Measurements from ENCODE around the gene FHIT.

FHIT gene

GRCh38 chr3:60307562-60308199 lies 943.6 kb downstream of the FHIT start:
- DNase-seq: no peak

GRCh38 chr3:60304112-60304511 lies 947.1 kb downstream of the FHIT start:
- DNase-seq: no peak

DNA sequence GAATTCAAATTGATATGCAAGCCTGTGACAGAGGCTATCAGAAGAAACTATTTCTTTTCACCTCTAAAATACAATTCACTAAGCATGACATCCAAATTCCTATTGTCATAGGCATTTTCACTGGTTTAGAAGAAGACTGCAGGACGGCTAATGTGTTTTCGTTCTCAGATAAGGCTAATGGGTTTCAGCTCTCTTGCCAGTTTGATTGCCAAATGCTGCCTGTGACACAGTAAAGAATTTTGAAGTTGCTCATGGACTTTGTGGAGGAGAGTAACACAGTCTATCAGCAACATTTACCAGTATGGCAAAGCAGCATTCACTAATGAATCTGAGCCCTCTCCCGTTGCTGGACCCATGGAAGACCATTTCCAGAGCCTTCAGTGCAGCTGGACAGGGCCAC lies 948.1 kb downstream of the FHIT start:
- DNase-seq: no peak

GRCh38 chr3:60301142-60301541 lies 950.1 kb downstream of the FHIT start:
- DNase-seq: no peak

DNA sequence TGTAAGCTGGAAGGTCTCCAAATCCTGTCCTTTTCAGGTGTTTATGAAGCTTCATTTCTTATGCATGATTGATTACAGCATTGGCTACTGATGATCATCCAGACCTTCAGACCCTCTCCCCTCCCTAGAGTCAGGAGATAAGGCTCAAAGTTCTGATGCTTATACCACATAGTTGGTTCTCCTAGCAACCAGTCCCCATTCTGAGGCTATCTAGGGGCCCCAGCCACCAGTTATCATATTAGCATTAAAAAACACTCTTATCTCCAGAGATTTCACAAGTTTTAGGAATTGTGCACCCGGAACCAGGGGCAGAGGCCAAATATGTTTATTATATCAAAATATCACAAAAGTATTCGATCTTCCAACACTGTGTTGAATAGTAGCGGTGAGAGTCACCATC lies 953.1 kb downstream of the FHIT start:
- no peak for DNase-seq

DNA sequence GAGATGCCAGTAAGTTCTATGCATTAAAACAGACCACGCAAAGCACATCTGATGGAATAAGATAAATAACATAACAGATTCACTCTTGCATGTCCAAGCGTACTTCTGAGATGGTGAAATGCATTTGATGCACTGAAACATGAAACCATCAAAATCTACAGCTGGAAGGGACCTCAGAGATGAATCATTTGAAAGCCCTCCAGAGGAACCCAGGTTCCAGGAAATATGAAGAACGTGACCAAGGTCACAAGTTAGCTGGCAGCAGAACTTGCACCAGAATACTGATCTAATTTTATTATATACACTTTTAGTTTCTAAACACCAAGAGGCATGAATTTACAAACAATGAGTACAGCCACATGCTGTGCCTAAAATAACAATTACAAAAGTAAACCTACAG lies 957.1 kb downstream of the FHIT start:
- no peak for DNase-seq

GRCh38 chr3:60291115-60291514 lies 960.1 kb downstream of the FHIT start:
- no peak for DNase-seq

DNA sequence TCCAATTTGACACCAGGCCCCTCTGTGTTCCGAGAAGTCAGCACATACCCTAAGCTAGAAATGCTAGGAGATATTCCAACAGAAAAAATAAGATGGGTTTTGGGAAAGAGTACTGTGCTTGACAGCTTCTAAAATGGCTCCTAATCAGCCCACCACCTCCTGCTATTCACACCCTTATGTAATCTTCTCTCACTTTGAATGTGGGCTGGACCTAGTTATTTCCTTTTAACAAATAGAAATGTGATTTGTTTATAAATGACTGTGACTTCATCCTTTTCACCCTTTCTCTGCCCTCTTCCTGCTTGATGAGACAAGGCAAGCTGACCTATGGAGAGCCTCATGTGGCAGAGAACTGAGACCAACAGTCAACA lies 961.1 kb downstream of the FHIT start:
- DNase-seq: no peak

DNA sequence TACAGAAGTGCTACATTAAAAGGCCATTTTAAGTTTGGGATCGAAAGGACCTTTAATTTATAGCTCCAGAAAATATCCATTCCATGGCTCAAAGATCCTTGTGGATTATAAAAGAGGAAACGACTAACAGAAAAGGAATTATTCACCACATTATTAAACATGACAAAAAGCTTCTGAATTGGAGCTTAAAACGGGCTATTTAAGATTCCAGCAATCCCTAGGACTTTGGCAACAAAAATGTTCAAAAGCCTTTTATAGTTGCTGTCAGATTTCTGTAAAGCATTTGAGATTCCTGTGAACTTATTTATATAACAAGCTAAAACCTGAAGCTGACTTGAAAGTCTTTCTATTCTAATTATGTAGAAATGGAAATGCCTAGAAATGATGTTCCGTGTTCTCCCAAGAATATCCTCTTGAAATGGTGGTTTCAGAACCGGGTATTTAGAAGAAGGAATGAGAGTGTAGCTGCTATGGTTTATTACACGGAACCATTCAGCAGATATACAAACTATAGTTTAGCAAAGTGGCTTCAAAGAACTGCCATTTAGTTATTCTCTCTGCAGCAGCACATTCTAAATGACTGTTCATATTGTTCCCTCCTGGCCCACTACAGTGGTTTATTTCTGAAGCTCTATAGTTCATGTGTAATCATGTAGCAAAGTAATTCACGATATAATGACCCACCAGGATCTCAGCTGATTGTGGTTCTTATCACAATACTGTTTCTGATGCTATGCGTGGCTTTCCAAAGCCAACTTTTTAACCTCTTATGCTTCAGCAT lies 961.7 kb downstream of the FHIT start:
- no peak for DNase-seq

DNA sequence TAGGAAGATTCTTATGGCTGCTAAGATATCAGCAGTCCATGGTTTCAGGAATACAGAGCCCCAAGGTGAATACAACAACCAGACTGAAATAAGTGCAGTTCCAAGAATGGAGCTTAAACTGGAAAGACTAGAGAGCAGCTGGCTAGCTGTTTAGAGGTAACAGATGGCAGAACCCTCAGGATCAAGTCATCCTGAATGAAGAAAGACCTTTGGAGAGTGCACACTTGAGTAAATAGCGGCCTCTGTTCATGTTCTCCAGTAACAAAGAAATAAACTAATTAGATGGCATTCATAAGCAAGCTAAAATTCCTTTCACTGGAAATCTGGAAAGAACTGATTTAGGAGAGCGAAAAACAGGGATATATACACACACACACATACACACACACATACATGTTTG lies 968.4 kb downstream of the FHIT start:
- DNase-seq: no peak

- DNase-seq: no peak
Observed at GRCh38 chr3:60281970-60282369, 969.3 kb downstream of the FHIT start.

DNA sequence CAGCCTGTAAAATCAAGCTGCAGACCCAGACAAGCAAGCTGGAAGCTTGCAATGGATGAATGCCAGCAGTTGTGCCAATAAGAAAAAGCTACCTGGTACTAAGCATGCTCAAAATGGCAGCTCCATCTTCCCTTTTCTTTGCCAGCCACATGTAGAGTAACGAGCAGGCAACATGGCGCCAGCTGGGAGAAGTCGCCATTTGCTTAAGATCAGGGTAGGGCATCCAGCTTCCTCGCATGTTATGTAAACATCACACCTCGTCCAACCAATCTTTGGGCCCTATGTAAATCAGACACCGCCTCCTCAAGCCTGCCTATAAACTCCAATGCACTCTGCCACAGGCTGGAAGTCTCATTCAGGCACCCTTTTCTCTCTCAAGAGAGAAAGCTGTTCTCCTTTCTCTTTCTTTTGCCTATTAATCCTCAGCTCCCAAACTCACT lies 973.9 kb downstream of the FHIT start:
- DNase-seq: no peak

DNA sequence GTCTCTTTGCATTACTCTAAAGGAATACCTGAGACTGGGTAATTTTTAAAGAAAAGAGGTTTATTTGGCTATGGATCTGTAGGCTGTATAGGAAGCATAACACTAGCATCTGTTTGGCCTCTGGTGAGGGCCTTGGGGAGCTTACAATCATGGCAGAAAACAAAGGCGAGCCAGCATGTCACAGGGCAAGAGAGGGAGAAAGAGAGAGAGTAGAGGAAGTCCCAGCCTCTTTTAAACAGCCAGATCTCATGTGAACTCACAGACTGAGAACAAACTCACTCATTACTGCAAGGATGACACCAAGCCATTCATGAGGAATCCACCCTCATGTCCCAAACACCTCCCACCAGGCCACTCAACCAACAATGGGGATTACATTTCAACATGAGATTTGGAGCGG lies 974.6 kb downstream of the FHIT start:
- no peak for DNase-seq

DNA sequence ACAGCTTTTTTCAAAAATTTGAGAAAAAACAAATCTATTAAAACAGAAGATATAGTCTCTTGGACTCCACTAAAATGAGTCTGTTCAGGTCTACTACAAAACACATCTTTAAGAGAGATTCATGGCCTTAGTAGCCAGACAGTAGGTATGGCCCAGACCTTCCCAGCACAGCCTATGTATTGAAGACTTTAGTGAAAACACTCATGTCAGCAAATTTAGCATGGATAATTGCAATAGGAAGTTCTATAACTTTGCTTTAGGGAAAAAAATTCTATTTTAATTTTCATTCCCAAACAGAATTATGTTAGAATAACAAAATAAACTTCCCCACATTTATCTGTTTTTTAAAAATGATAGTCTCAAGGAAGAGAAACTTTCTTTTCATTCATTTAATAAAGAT lies 976.6 kb downstream of the FHIT start:
- DNase-seq: no peak

GRCh38 chr3:60274098-60274497 lies 977.2 kb downstream of the FHIT start:
- no peak for DNase-seq

- DNase-seq: no peak
Observed at GRCh38 chr3:60269829-60270266, 981.4 kb downstream of the FHIT start.

DNA sequence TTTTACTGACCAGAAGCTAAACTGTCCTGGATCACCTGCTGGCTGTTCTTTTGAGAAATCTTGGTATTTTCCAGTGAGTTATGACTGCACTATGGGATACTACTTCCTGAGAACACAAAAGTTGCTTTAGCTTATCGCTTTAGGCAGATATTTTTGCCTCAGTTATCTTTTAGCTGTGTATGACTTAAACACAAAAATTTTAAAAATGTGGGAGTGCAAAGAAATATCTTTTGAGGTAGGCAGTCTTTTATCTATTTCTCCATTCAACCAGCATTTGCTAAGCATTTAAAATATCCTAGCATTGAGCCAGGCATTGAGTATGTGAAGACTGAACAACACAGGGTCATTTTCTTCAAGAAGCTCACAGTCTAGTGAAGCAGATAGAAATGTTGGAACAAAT lies 981.9 kb downstream of the FHIT start:
- no peak for DNase-seq

DNA sequence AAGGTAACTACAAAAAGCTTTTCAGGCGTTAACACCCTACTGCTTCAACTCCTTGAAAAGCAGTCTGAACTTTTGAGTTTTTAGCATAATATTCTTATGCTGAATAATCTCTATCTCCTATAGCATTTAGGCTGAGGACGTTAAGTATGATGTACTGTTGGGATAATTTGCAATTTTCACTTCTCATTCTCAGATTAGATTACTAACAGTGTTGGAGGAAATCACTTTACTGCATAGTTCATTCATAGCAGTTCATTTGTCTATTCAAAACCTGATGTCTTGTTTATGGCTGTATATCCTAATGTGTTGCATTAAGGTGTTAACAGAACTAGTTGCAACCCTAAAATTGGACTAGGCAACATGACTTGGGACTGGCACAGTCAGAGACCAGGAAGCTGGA lies 983.1 kb downstream of the FHIT start:
- DNase-seq: no peak

DNA sequence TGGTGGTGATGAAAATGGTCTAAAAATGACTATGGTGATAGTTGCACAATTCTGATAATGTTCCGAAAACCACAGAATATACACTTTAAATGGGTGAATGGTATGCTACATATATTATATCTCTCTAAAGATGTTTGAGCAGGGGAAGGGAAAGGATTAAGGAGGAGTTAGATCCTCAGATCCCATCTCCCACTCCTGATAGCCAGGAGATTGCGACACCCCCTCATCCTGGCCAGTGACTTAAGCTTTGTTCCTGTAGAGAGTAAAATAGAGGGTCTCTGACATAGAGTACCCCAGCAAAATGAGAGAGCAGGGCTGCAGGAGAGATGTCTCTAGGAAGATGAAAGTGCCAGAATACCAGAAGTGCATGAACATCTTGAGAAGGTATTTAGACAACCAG lies 984.8 kb downstream of the FHIT start:
- DNase-seq: no peak

GRCh38 chr3:60263191-60263590 lies 988.1 kb downstream of the FHIT start:
- DNase-seq: no peak

DNA sequence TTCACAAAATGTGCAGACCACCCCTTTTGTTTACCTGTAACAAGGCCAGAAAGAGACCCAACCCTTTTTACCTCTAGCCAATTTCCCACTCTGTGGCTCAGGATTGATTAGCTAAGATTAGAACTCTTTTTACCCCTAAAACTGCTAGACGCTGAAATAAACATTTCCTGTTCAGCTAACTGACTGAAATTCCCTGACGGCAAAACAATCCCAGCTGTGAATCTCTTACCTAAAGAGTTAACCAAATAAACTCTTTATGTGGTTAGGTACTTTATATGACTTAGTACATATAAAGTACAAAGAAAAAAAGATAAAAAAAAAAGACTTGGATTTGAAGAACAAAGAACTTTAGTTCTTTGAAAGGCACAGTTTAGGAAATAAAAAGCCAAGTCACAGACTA lies 988.7 kb downstream of the FHIT start:
- no peak for DNase-seq

DNA sequence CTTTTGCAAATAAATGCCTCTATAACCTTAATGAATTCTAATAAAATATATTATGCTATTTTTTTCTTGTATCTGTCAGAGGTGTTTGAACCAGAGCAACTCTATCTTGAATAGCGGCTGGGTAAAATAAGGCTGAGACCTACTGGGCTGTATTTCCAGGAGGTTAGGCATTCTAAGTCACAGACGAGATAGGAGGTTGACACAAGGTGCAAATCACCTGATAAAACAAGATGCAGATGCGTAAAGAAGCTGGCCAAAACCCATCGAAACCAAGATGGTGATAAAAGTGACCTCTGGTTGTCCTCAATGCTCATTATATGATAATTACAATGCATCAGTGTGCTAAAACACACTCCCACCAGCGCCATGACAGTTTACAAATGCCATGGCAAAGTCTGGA lies 990.7 kb downstream of the FHIT start:
- no peak for DNase-seq

GRCh38 chr3:60250810-60251209 lies 1000.4 kb downstream of the FHIT start:
- no peak for DNase-seq

DNA sequence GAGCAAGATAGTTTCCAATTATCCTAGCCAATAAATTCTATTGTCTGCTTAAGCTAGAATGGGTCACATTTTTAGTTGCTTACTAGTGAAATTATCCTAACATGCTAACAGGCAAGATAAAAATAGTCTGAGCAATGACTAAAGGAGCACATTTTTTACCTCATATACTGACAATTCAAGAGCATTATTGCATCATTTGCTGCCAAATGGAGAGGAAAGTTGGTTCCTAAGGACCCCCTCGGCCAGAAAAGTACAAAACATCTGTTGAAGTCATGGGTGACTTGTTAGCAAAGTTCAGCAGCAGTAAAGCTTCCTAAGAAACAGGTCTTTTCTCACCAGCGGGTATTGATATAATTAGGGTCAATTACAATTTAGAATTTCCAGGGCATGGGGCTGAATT lies 1001.0 kb downstream of the FHIT start:
- DNase-seq: no peak

GRCh38 chr3:60246361-60246760 lies 1004.9 kb downstream of the FHIT start:
- no peak for DNase-seq
